Activated naive CD8-positive, alpha-beta T cell treated with anti-CD3 and anti-CD28 coated beads, Interleukin-2, amount 10 ng/mL, durations not matched to agents 7 days and 5 days (primary cell): Measurements from ENCODE around the gene ZNF618. TPM values are rescaled to one million over a fixed set of nuclear protein-coding genes. Genes with fewer than 3 reads are reported as not detected.

Experiments
- ATAC-seq: fragments of 150-1000 bp; cut with Tn5 transposase; one replicate; pipeline ENCODE4 v1.10.0; 2021; ENCODE audit warnings: low read depth, moderate library complexity
- POLR2A ChIA-PET: fragments of 350-600 bp; sonication (Branson Sonifier 250); formaldehyde crosslinking; loops from one replicate; lab custom pipeline; 2021; ENCODE audit warnings: antibody characterized with exemption; lab: Charles Lee
- DNase-seq: peaks from one replicate; pipeline ENCODE4 v3.0.0; 2021
- H3K27ac Mint-ChIP-seq: one replicate; pipeline ENCODE4 v1.8.0; 2022; ENCODE audit warnings: mild to moderate bottlenecking, mixed read lengths
- H3K27me3 Mint-ChIP-seq: one replicate; pipeline ENCODE4 v1.8.0; 2022; ENCODE audit warnings: mild to moderate bottlenecking, moderate library complexity, mixed read lengths
- H3K36me3 Mint-ChIP-seq: one replicate; pipeline ENCODE4 v1.8.0; 2021; ENCODE audit warnings: mild to moderate bottlenecking, mixed read lengths
- H3K4me1 Mint-ChIP-seq: one replicate; pipeline ENCODE4 v1.8.0; 2021; ENCODE audit warnings: mixed read lengths
- H3K4me3 Mint-ChIP-seq: one replicate; pipeline ENCODE4 v1.8.0; 2022; ENCODE audit warnings: mild to moderate bottlenecking, moderate library complexity, mixed read lengths
- H3K9me3 Mint-ChIP-seq: one replicate; pipeline ENCODE4 v1.8.0; 2021; ENCODE audit warnings: mixed read lengths
- total RNA-seq, 2 experiments: library from RNA; stranded (reverse); gene quantifications; one replicate each; pipeline ENCODE4 v1.2.3, GENCODE V29; 2021

The ZNF618 gene
- total RNA-seq, 2 experiments from 2014 or later, result 0.60 to 0.75 TPM

- H3K4me3 Mint-ChIP-seq, result no peak overlapping the region
- POLR2A ChIA-PET, result no interaction called here
- no peaks in the 10 kb centered on the region for H3K4me1 Mint-ChIP-seq
- no peak for ATAC-seq
- H3K27ac Mint-ChIP-seq, result no peak overlapping the region
- peaks cover 3% of the 10 kb centered on the region for H3K9me3 Mint-ChIP-seq
- H3K27me3 Mint-ChIP-seq, result peaks cover 5% of the 10 kb centered on the region
- no peaks in the 10 kb centered on the region for H3K36me3 Mint-ChIP-seq
- DNase-seq, result no peak
Measured at GRCh38 chr9:113920872-113921271, 44.8 kb downstream of the ZNF618 start.

GRCh38 chr9:113921396-113921925 is 45.4 kb downstream of the ZNF618 start:
- H3K9me3 Mint-ChIP-seq, result peaks cover 3% of the 10 kb centered on the region
- H3K27me3 Mint-ChIP-seq, result peaks cover 5% of the 10 kb centered on the region
- no peaks in the 10 kb centered on the region for H3K4me1 Mint-ChIP-seq
- POLR2A ChIA-PET, result no interaction called here
- H3K4me3 Mint-ChIP-seq, result no peak overlapping the region
- DNase-seq (no peak), ATAC-seq (no peak)
- H3K36me3 Mint-ChIP-seq, result no peaks in the 10 kb centered on the region
- H3K27ac Mint-ChIP-seq, result no peak overlapping the region

- DNase-seq, result no peak
- Mint-ChIP-seq H3K27ac (no peak overlapping the region), H3K4me1 (no peaks in the 10 kb centered on the region), H3K27me3 (peaks cover 5% of the 10 kb centered on the region), H3K9me3 (peaks cover 3% of the 10 kb centered on the region), H3K4me3 (no peak overlapping the region), H3K36me3 (no peaks in the 10 kb centered on the region)
- no peak for ATAC-seq
- POLR2A ChIA-PET, result no interaction called here
Measured at GRCh38 chr9:113922160-113922559, 46.1 kb downstream of the ZNF618 start.

- Mint-ChIP-seq H3K27me3 (peaks cover 5% of the 10 kb centered on the region), H3K4me1 (no peaks in the 10 kb centered on the region), H3K9me3 (peaks cover 11% of the 10 kb centered on the region), H3K36me3 (no peaks in the 10 kb centered on the region), H3K27ac (no peak overlapping the region), H3K4me3 (no peak overlapping the region)
- POLR2A ChIA-PET, result no interaction called here
- ATAC-seq (no peak), DNase-seq (no peak)
Measured at GRCh38 chr9:113926211-113926610, 50.1 kb downstream of the ZNF618 start.

- H3K36me3 Mint-ChIP-seq, result no peaks in the 10 kb centered on the region
- DNase-seq, result no peak
- no peak for ATAC-seq
- H3K4me3 Mint-ChIP-seq, result no peak overlapping the region
- H3K27me3 Mint-ChIP-seq, result peaks cover 5% of the 10 kb centered on the region
- H3K27ac Mint-ChIP-seq, result no peak overlapping the region
- H3K4me1 Mint-ChIP-seq, result no peaks in the 10 kb centered on the region
- POLR2A ChIA-PET, result no interaction called here
- peaks cover 8% of the 10 kb centered on the region for H3K9me3 Mint-ChIP-seq
Measured at GRCh38 chr9:113927277-113927676, 51.2 kb downstream of the ZNF618 start.

GRCh38 chr9:113928269-113928668 is 52.2 kb downstream of the ZNF618 start:
- no peak overlapping the region for H3K27ac Mint-ChIP-seq
- no peak for ATAC-seq
- H3K36me3 Mint-ChIP-seq, result no peaks in the 10 kb centered on the region
- no peaks in the 10 kb centered on the region for H3K4me1 Mint-ChIP-seq
- DNase-seq, result no peak
- POLR2A ChIA-PET, result no interaction called here
- H3K4me3 Mint-ChIP-seq, result no peak overlapping the region
- H3K9me3 Mint-ChIP-seq, result peaks cover 8% of the 10 kb centered on the region
- peaks cover 5% of the 10 kb centered on the region for H3K27me3 Mint-ChIP-seq

- Mint-ChIP-seq H3K9me3 (peaks cover 8% of the 10 kb centered on the region), H3K27ac (no peak overlapping the region), H3K4me1 (no peaks in the 10 kb centered on the region)
Measured at GRCh38 chr9:113929634-113930389, 53.7 kb downstream of the ZNF618 start.

GRCh38 chr9:113930390-113930783 is 54.3 kb downstream of the ZNF618 start:
- DNase-seq, result no peak
- Mint-ChIP-seq H3K27ac (no peak overlapping the region), H3K4me3 (no peak overlapping the region), H3K9me3 (peaks cover 8% of the 10 kb centered on the region), H3K4me1 (no peaks in the 10 kb centered on the region), H3K36me3 (no peaks in the 10 kb centered on the region), H3K27me3 (peaks cover 4% of the 10 kb centered on the region)
- POLR2A ChIA-PET, result no interaction called here
- no peak for ATAC-seq

More at GRCh38 chr9:113929634-113930389, 53.7 kb downstream of the ZNF618 start:
- POLR2A ChIA-PET, result no interaction called here
- no peaks in the 10 kb centered on the region for H3K36me3 Mint-ChIP-seq
- peaks cover 5% of the 10 kb centered on the region for H3K27me3 Mint-ChIP-seq
- no peak overlapping the region for H3K4me3 Mint-ChIP-seq
- ATAC-seq (no peak), DNase-seq (no peak)

GRCh38 chr9:113931140-113931539 is 55.0 kb downstream of the ZNF618 start:
- ATAC-seq (no peak), DNase-seq (no peak)
- Mint-ChIP-seq H3K27ac (no peak overlapping the region), H3K9me3 (peaks cover 8% of the 10 kb centered on the region), H3K4me1 (no peaks in the 10 kb centered on the region), H3K27me3 (no peaks in the 10 kb centered on the region), H3K36me3 (no peaks in the 10 kb centered on the region), H3K4me3 (no peak overlapping the region)
- POLR2A ChIA-PET, result no interaction called here

- Mint-ChIP-seq H3K36me3 (no peaks in the 10 kb centered on the region), H3K9me3 (peaks cover 8% of the 10 kb centered on the region), H3K27me3 (no peaks in the 10 kb centered on the region), H3K4me1 (no peaks in the 10 kb centered on the region), H3K4me3 (no peak overlapping the region), H3K27ac (no peak overlapping the region)
- ATAC-seq (no peak), DNase-seq (no peak)
- POLR2A ChIA-PET, result no interaction called here
Measured at GRCh38 chr9:113931777-113932176, 55.7 kb downstream of the ZNF618 start.

- POLR2A ChIA-PET, result no interaction called here
- Mint-ChIP-seq H3K27ac (no peak overlapping the region), H3K4me1 (no peaks in the 10 kb centered on the region), H3K4me3 (no peak overlapping the region), H3K27me3 (no peaks in the 10 kb centered on the region), H3K9me3 (peaks cover 5% of the 10 kb centered on the region), H3K36me3 (no peaks in the 10 kb centered on the region)
- DNase-seq (no peak), ATAC-seq (no peak)
Measured at GRCh38 chr9:113932906-113933584, 56.9 kb downstream of the ZNF618 start.

GRCh38 chr9:113933671-113934070 is 57.6 kb downstream of the ZNF618 start:
- Mint-ChIP-seq H3K36me3 (no peaks in the 10 kb centered on the region), H3K4me1 (no peaks in the 10 kb centered on the region), H3K27me3 (no peaks in the 10 kb centered on the region), H3K4me3 (no peak overlapping the region), H3K27ac (no peak overlapping the region), H3K9me3 (no peaks in the 10 kb centered on the region)
- ATAC-seq (no peak), DNase-seq (no peak)
- POLR2A ChIA-PET, result no interaction called here

GRCh38 chr9:113934167-113934828 is 58.2 kb downstream of the ZNF618 start:
- Mint-ChIP-seq H3K36me3 (no peaks in the 10 kb centered on the region), H3K4me3 (no peak overlapping the region), H3K4me1 (no peaks in the 10 kb centered on the region), H3K27me3 (no peaks in the 10 kb centered on the region), H3K27ac (no peak overlapping the region), H3K9me3 (no peaks in the 10 kb centered on the region)
- POLR2A ChIA-PET, result no interaction called here
- no peak for DNase-seq
- no peak for ATAC-seq
